GM23338 (cell line): ENCODE measurements around the gene PSMC3.

Experiments used
- CREB1 ChIP-seq: fragments of 250-450 bp; sonication (Bioruptor Pico); IDR thresholded peaks from 2 replicates; pipeline ENCODE4 v1.5.0; 2020; ENCODE audit warnings: low read depth, mild to moderate bottlenecking, moderate library complexity
- EZH2 ChIP-seq: fragments of 200-600 bp; sonication (generic); IDR thresholded peaks from one replicate; pipeline ENCODE4 v1.8.0; 2017; ENCODE audit warnings: antibody characterized with exemption, mild to moderate bottlenecking, low read depth; ENCODE audit not compliant: unreplicated experiment
- EZH2phosphoT487 ChIP-seq: fragments of 200-600 bp; sonication (generic); IDR thresholded peaks from one replicate; pipeline ENCODE4 v1.8.1; 2018; ENCODE audit warnings: antibody characterized with exemption; ENCODE audit not compliant: unreplicated experiment
- JUNB ChIP-seq: IDR thresholded peaks from one replicate; pipeline ENCODE4 v1.6.1; 2016; ENCODE audit warnings: antibody characterized with exemption; ENCODE audit not compliant: unreplicated experiment
- NANOG ChIP-seq: IDR thresholded peaks from 2 replicates; pipeline ENCODE4 v1.6.1; 2016; ENCODE audit warnings: antibody characterized with exemption, borderline replicate concordance
- POLR2AphosphoS5 ChIP-seq: IDR thresholded peaks from 2 replicates; pipeline ENCODE4 v1.6.1; 2016; ENCODE audit warnings: antibody characterized with exemption, low read depth
- ZNF114 ChIP-seq: fragments of 250-450 bp; sonication (Bioruptor Pico); IDR thresholded peaks from 2 replicates; pipeline ENCODE4 v1.5.0; 2020; ENCODE audit warnings: mild to moderate bottlenecking, moderate library complexity
- ZNF331 ChIP-seq: fragments of 250-450 bp; sonication (Bioruptor Pico); IDR thresholded peaks from 2 replicates; pipeline ENCODE4 v1.5.0; 2020; ENCODE audit warnings: low read depth, mild to moderate bottlenecking, moderate library complexity
- TF ChIP-seq, protein P1 (sequence below), 2 experiments: fragments of 200-600 bp in 1 of 2; sonication (generic) in 1 of 2; conservative IDR thresholded peaks; 2 replicates each; pipeline versions ENCODE4 v1.5.1 to v1.6.1; 2016 to 2017; ENCODE audit warnings: antibody characterized with exemption in 2 of 2, low read depth in 2 of 2, mild to moderate bottlenecking in 2 of 2, moderate library complexity in 1 of 2
- TF ChIP-seq, protein P2 (sequence below): IDR thresholded peaks from 2 replicates; pipeline ENCODE4 v1.6.1; 2016; ENCODE audit warnings: antibody characterized with exemption
- TF ChIP-seq, protein P3 (sequence below): IDR thresholded peaks from one replicate; pipeline ENCODE4 v1.6.1; 2018; ENCODE audit warnings: antibody characterized with exemption; ENCODE audit not compliant: unreplicated experiment
- TF ChIP-seq, protein P4 (sequence below): fragments of 250-450 bp; sonication (Bioruptor Pico); IDR thresholded peaks from 2 replicates; pipeline ENCODE4 v1.5.0; 2020; ENCODE audit warnings: mild to moderate bottlenecking, moderate library complexity

DNA sequence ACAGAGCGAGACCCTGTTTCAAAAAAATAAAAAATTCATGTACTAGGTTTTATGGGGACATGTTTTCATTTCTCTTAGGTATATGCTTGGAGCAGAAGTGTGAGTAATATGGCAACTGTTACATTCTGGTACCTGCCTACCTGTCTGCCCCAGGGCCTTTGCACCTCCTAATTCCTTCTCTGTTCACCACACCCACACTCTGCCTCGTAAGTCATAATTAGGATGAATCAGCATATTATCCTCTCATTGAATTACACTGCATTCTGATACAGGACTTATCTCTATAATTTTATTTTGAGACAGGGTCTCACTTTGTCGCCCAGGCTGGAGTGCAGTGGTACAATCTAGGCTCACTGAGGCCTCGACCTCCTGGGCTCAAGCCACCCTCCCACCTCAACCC lies 25.8 kb upstream of the PSMC3 start:
- TF ChIP-seq, protein P1, sequence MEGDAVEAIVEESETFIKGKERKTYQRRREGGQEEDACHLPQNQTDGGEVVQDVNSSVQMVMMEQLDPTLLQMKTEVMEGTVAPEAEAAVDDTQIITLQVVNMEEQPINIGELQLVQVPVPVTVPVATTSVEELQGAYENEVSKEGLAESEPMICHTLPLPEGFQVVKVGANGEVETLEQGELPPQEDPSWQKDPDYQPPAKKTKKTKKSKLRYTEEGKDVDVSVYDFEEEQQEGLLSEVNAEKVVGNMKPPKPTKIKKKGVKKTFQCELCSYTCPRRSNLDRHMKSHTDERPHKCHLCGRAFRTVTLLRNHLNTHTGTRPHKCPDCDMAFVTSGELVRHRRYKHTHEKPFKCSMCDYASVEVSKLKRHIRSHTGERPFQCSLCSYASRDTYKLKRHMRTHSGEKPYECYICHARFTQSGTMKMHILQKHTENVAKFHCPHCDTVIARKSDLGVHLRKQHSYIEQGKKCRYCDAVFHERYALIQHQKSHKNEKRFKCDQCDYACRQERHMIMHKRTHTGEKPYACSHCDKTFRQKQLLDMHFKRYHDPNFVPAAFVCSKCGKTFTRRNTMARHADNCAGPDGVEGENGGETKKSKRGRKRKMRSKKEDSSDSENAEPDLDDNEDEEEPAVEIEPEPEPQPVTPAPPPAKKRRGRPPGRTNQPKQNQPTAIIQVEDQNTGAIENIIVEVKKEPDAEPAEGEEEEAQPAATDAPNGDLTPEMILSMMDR (conservative IDR thresholded peaks at IDR 0.05; ENCODE audit: low read depth in 2 of 2): no peak
- no peak for TF ChIP-seq EZH2
- no peak for TF ChIP-seq EZH2phosphoT487
- no peak for TF ChIP-seq POLR2AphosphoS5
- TF ChIP-seq, protein P2, sequence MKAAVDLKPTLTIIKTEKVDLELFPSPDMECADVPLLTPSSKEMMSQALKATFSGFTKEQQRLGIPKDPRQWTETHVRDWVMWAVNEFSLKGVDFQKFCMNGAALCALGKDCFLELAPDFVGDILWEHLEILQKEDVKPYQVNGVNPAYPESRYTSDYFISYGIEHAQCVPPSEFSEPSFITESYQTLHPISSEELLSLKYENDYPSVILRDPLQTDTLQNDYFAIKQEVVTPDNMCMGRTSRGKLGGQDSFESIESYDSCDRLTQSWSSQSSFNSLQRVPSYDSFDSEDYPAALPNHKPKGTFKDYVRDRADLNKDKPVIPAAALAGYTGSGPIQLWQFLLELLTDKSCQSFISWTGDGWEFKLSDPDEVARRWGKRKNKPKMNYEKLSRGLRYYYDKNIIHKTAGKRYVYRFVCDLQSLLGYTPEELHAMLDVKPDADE: no peak
- TF ChIP-seq CREB1: no peak
- TF ChIP-seq ZNF114 (CRISPR knock-in tag): no peak
- TF ChIP-seq JUNB: no peak
- no peak for TF ChIP-seq NANOG
- no peak for TF ChIP-seq ZNF331 (CRISPR knock-in tag)
- TF ChIP-seq, protein P3, sequence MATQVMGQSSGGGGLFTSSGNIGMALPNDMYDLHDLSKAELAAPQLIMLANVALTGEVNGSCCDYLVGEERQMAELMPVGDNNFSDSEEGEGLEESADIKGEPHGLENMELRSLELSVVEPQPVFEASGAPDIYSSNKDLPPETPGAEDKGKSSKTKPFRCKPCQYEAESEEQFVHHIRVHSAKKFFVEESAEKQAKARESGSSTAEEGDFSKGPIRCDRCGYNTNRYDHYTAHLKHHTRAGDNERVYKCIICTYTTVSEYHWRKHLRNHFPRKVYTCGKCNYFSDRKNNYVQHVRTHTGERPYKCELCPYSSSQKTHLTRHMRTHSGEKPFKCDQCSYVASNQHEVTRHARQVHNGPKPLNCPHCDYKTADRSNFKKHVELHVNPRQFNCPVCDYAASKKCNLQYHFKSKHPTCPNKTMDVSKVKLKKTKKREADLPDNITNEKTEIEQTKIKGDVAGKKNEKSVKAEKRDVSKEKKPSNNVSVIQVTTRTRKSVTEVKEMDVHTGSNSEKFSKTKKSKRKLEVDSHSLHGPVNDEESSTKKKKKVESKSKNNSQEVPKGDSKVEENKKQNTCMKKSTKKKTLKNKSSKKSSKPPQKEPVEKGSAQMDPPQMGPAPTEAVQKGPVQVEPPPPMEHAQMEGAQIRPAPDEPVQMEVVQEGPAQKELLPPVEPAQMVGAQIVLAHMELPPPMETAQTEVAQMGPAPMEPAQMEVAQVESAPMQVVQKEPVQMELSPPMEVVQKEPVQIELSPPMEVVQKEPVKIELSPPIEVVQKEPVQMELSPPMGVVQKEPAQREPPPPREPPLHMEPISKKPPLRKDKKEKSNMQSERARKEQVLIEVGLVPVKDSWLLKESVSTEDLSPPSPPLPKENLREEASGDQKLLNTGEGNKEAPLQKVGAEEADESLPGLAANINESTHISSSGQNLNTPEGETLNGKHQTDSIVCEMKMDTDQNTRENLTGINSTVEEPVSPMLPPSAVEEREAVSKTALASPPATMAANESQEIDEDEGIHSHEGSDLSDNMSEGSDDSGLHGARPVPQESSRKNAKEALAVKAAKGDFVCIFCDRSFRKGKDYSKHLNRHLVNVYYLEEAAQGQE: no peak
- TF ChIP-seq, protein P4, sequence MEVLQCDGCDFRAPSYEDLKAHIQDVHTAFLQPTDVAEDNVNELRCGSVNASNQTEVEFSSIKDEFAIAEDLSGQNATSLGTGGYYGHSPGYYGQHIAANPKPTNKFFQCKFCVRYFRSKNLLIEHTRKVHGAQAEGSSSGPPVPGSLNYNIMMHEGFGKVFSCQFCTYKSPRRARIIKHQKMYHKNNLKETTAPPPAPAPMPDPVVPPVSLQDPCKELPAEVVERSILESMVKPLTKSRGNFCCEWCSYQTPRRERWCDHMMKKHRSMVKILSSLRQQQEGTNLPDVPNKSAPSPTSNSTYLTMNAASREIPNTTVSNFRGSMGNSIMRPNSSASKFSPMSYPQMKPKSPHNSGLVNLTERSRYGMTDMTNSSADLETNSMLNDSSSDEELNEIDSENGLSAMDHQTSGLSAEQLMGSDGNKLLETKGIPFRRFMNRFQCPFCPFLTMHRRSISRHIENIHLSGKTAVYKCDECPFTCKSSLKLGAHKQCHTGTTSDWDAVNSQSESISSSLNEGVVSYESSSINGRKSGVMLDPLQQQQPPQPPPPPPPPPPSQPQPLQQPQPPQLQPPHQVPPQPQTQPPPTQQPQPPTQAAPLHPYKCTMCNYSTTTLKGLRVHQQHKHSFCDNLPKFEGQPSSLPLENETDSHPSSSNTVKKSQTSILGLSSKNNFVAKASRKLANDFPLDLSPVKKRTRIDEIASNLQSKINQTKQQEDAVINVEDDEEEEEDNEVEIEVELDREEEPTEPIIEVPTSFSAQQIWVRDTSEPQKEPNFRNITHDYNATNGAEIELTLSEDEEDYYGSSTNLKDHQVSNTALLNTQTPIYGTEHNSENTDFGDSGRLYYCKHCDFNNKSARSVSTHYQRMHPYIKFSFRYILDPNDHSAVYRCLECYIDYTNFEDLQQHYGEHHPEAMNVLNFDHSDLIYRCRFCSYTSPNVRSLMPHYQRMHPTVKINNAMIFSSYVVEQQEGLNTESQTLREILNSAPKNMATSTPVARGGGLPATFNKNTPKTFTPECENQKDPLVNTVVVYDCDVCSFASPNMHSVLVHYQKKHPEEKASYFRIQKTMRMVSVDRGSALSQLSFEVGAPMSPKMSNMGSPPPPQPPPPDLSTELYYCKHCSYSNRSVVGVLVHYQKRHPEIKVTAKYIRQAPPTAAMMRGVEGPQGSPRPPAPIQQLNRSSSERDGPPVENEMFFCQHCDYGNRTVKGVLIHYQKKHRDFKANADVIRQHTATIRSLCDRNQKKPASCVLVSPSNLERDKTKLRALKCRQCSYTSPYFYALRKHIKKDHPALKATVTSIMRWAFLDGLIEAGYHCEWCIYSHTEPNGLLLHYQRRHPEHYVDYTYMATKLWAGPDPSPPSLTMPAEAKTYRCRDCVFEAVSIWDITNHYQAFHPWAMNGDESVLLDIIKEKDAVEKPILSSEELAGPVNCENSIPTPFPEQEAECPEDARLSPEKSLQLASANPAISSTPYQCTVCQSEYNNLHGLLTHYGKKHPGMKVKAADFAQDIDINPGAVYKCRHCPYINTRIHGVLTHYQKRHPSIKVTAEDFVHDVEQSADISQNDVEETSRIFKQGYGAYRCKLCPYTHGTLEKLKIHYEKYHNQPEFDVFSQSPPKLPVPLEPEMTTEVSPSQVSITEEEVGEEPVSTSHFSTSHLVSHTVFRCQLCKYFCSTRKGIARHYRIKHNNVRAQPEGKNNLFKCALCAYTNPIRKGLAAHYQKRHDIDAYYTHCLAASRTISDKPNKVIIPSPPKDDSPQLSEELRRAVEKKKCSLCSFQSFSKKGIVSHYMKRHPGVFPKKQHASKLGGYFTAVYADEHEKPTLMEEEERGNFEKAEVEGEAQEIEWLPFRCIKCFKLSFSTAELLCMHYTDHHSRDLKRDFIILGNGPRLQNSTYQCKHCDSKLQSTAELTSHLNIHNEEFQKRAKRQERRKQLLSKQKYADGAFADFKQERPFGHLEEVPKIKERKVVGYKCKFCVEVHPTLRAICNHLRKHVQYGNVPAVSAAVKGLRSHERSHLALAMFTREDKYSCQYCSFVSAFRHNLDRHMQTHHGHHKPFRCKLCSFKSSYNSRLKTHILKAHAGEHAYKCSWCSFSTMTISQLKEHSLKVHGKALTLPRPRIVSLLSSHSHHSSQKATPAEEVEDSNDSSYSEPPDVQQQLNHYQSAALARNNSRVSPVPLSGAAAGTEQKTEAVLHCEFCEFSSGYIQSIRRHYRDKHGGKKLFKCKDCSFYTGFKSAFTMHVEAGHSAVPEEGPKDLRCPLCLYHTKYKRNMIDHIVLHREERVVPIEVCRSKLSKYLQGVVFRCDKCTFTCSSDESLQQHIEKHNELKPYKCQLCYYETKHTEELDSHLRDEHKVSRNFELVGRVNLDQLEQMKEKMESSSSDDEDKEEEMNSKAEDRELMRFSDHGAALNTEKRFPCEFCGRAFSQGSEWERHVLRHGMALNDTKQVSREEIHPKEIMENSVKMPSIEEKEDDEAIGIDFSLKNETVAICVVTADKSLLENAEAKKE (CRISPR knock-in tag): no peak
